Measurements from ENCODE around the gene UQCR11. TPM values are rescaled to one million over a fixed set of nuclear protein-coding genes. Genes with fewer than 3 reads are reported as not detected.

The UQCR11 gene
- total and polyA plus RNA-seq, 2 donors (not counting 3 experiments of a cell fraction or from before 2014, with no cell fraction given): 165 to 210 TPM

- DNase-seq (ENCODE audit: low read depth, low spot score): no peak
- ChIA-PET CTCF (interaction anchor here (1.5 kb wide), 1 partner anchor 50 kb away, joined by 4 read pairs; no protein-coding TSS in a partner anchor), POLR2A (no interaction called here)
Observed at GRCh38 chr19:1622007-1622406, 16.7 kb upstream of the UQCR11 start.

More at GRCh38 chr19:1622007-1622406, 16.7 kb upstream of the UQCR11 start:
- H3K4me3 ChIP-seq (replicated peaks in 1 of 3; ENCODE audit: insufficient read depth in 1 of 3, low read depth in 1 of 3, low read length in 3 of 3): no peak overlapping the region
- peaks cover 2% of the 10 kb centered on the region for H3K79me2 ChIP-seq (ENCODE audit: control insufficient read depth, insufficient read depth, low read length)
- H3K9me1 ChIP-seq (replicated peaks; ENCODE audit: control insufficient read depth, extremely low read depth, insufficient read depth, low read length): no peaks in the 10 kb centered on the region
- peaks cover 17 to 54% of the 10 kb centered on the region in 2 experiments for H3K36me3 ChIP-seq (ENCODE audit: control insufficient read depth in 2 of 2, extremely low read depth in 1 of 2, insufficient read depth in 2 of 2, low read length in 2 of 2)
- no peak overlapping the region for H2AFZ ChIP-seq (ENCODE audit: low read depth, low read length)
- no peaks in the 10 kb centered on the region for H3K9me3 ChIP-seq (replicated peaks; ENCODE audit: control insufficient read depth, insufficient read depth, low read length)
- H3K4me2 ChIP-seq (ENCODE audit: insufficient read depth, low read length): no peak overlapping the region
- intact Hi-C loops (cut with micrococcal nuclease): loop anchor here (5.0 kb wide), 1 partner anchor 145 kb away; no protein-coding TSS in a partner anchor
- no TSS peak for BruUV-seq (replicated peaks)
- H3K27me3 ChIP-seq (ENCODE audit: control insufficient read depth in 2 of 2, insufficient read depth in 2 of 2, low read length in 2 of 2): no peaks in the 10 kb centered on the region
- dilution Hi-C loops (cut with MboI; ENCODE audit: extremely low pct_ligation_motif_present, low sequenced_read_pairs): no loop called here
- H3K9ac ChIP-seq (replicated peaks; ENCODE audit: extremely low read depth, insufficient read depth, low read length): no peak overlapping the region
- no peaks in the 10 kb centered on the region for H4K20me1 ChIP-seq (replicated peaks; ENCODE audit: control insufficient read depth, extremely low read depth, insufficient read depth, low read length)
- FAIRE-seq: no peak
- no peak overlapping the region for H3K27ac ChIP-seq (ENCODE audit: insufficient read depth, low read depth, low read length)
- H3K4me1 ChIP-seq (ENCODE audit: control insufficient read depth, extremely low read depth, insufficient read depth, low read length): no peaks in the 10 kb centered on the region
- TF ChIP-seq POLR2A (IDR thresholded peaks at IDR 0.05; ENCODE audit: low read depth, low read length) (no peak), EZH2 (IDR thresholded peaks at IDR 0.05; ENCODE audit: borderline replicate concordance, low read depth, low read length, severe bottlenecking) (no peak), JUN (IDR thresholded peaks at IDR 0.05; ENCODE audit: borderline replicate concordance, insufficient read depth, insufficient read length, low read depth) (no peak), POLR2AphosphoS5 (IDR thresholded peaks at IDR 0.05; ENCODE audit: insufficient read depth, low read depth, low read length) (no peak), GATA2 (IDR thresholded peaks at IDR 0.05; ENCODE audit: insufficient read depth, insufficient read length, low read depth, low read length) (no peak), FOS (IDR thresholded peaks at IDR 0.05; ENCODE audit: borderline replicate concordance, insufficient read depth, low read length) (no peak), CTCF (IDR thresholded peaks at IDR 0.05; ENCODE audit: extremely low read depth in 1 of 2, insufficient read depth in 1 of 2, low read depth in 1 of 2, low read length in 2 of 2) (no peak), MYC (IDR thresholded peaks at IDR 0.05; ENCODE audit: low read depth, low read length) (no peak)
- TF ChIP-seq, protein P1, sequence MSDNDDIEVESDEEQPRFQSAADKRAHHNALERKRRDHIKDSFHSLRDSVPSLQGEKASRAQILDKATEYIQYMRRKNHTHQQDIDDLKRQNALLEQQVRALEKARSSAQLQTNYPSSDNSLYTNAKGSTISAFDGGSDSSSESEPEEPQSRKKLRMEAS (IDR thresholded peaks at IDR 0.05; ENCODE audit: insufficient read depth, insufficient read length): no peak
